HFFc6 (cell line): ENCODE measurements around the gene GRIN3A. TPM values are rescaled to one million over a fixed set of nuclear protein-coding genes. Genes with fewer than 3 reads are reported as not detected.

Experiments used
- DNase-seq: peaks from one replicate; pipeline ENCODE4 v3.0.0-alpha.2; 2018
- H3K27ac Mint-ChIP-seq: 2 replicates; pipeline ENCODE4 v1.8.0; 2020; ENCODE audit warnings: mild to moderate bottlenecking, mixed read lengths
- H3K27me3 Mint-ChIP-seq: 2 replicates; pipeline ENCODE4 v1.8.0; 2021; ENCODE audit warnings: mild to moderate bottlenecking, moderate library complexity, mixed read lengths; ENCODE audit not compliant: insufficient read depth
- H3K36me3 Mint-ChIP-seq: 2 replicates; pipeline ENCODE4 v1.8.0; 2021; ENCODE audit warnings: low read depth, mixed read lengths
- H3K4me1 Mint-ChIP-seq: 2 replicates; pipeline ENCODE4 v1.8.0; 2020; ENCODE audit warnings: low read depth, mixed read lengths
- H3K4me3 Mint-ChIP-seq: 2 replicates; pipeline ENCODE4 v1.8.0; 2020; ENCODE audit warnings: mild to moderate bottlenecking, moderate library complexity, mixed read lengths
- H3K9me3 Mint-ChIP-seq: 2 replicates; pipeline ENCODE4 v1.8.0; 2020; ENCODE audit warnings: mild to moderate bottlenecking, mixed read lengths
- long read RNA-seq: library from polyadenylated mRNA; unstranded; transcript quantifications from one replicate; pipeline ENCODE4 v2.0.0, GENCODE V29; 2019
- total RNA-seq, 6 experiments: library from RNA; stranded (reverse); fragmentation: NEBNext Ultra II Directional; extraction: Animal tissue kit (Norgen Biotek cat#: 25700); gene quantifications; 2 replicates in 1 of 6; 3 replicates in 5 of 6; pipeline ENCODE4 v1.2.3, GENCODE V29; 2021
- TF ChIP-seq, protein P1 (sequence below): fragments of 200-600 bp; sonication (generic); IDR thresholded peaks from 2 replicates; pipeline ENCODE4 v1.5.0; 2021; ENCODE audit warnings: antibody characterized with exemption, mild to moderate bottlenecking

Gene GRIN3A
- not detected for total RNA-seq
- long read RNA-seq: 0 reads

DNA sequence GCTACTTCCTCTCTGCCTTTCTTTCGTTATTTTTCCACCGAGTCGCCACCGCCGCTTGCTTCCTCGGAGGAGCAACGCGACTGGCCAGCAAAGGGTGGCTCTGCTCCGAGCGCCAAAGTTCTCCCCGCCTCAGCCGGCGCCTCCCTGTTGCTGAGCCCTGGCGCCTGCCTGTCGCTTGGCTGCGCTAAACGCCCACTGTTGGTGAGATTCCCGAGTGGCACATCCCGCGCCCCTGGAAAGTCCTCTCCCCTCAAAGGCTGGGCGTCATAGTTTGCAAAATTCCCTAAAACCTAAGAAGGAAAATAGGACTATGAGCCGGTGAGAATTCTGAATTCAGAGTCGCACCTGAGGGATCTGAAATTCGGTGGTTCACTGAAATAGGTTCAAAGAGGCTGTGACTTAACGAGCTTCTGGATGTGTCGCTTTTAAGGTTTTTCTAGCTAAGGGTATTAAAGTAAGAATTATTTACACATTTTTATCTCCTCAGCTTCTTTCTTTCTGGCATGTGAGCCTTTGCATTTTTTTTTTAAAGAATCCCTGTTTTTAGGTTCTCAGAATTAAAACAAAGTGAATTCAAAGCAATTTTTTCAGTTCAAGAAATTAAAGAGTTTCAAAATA, at the start of gene GRIN3A:
GRIN3A (minus strand) TSS at position 82 of the 618 bp plus-strand sequence. CDS start 668 bp downstream, outside the sequence.
- Mint-ChIP-seq H3K27ac (no peak within 1 kb of the TSS), H3K4me1 (no peaks in the 10 kb centered on the region), H3K36me3 (peaks cover 4% of the 10 kb centered on the region; the same call in 1 of the 2 replicates), H3K9me3 (peaks cover 21% of the 10 kb centered on the region), H3K4me3 (no peak within 1 kb of the TSS), H3K27me3 (peaks cover 3% of the 10 kb centered on the region)
- TF ChIP-seq, protein P1, sequence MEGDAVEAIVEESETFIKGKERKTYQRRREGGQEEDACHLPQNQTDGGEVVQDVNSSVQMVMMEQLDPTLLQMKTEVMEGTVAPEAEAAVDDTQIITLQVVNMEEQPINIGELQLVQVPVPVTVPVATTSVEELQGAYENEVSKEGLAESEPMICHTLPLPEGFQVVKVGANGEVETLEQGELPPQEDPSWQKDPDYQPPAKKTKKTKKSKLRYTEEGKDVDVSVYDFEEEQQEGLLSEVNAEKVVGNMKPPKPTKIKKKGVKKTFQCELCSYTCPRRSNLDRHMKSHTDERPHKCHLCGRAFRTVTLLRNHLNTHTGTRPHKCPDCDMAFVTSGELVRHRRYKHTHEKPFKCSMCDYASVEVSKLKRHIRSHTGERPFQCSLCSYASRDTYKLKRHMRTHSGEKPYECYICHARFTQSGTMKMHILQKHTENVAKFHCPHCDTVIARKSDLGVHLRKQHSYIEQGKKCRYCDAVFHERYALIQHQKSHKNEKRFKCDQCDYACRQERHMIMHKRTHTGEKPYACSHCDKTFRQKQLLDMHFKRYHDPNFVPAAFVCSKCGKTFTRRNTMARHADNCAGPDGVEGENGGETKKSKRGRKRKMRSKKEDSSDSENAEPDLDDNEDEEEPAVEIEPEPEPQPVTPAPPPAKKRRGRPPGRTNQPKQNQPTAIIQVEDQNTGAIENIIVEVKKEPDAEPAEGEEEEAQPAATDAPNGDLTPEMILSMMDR: no peak
- no peak for DNase-seq

DNA sequence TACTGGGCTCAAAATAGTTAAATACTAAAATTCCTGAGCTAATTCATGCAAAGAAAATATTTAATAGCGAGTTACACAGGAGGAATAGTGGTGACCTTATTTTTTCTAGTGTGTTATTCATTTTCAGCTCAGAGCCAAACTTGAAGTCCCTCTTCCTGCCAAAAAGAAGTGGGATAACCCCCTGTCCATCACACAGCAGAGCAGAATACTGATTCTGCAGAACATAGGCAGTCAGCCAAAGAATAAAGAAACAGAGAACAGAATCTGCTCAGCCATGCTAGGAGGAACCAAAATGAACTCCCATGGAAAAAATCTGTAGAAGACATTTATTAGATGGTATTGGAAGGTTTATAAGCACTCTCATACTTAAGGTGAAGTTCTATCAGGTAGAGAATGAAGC, 49.4 kb upstream of the GRIN3A start:
- H3K27me3 Mint-ChIP-seq: no peaks in the 10 kb centered on the region
- TF ChIP-seq, protein P1: no peak
- H3K4me3 Mint-ChIP-seq: no peak overlapping the region
- no peak for DNase-seq
- no peaks in the 10 kb centered on the region for H3K4me1 Mint-ChIP-seq
- peaks cover 13% of the 10 kb centered on the region for H3K9me3 Mint-ChIP-seq
- no peaks in the 10 kb centered on the region for H3K36me3 Mint-ChIP-seq
- no peak overlapping the region for H3K27ac Mint-ChIP-seq

DNA sequence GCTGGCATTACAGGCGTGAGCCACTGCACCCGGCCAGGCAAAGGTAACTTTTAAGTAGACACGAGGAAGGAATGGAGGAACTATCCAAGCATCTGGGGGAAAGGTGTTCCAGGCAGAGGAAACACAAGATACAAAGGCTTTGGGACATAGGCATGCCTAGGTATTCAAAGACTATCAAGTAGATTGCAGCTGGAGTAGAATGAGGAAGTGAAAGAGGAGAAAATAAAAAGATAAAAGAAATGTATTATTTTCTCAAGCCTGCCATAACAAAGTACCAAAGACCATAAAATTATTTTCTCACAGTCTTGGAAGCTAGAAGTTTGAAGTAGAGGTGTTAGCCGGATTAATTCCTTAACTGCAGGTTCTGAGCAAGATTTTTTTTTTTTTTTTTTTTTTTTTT, 39.9 kb upstream of the GRIN3A start:
- H3K9me3 Mint-ChIP-seq: peaks cover 15% of the 10 kb centered on the region
- TF ChIP-seq, protein P1: no peak
- no peak overlapping the region for H3K4me3 Mint-ChIP-seq
- H3K27ac Mint-ChIP-seq: no peak overlapping the region
- no peak for DNase-seq
- H3K36me3 Mint-ChIP-seq: no peaks in the 10 kb centered on the region
- H3K4me1 Mint-ChIP-seq: no peaks in the 10 kb centered on the region
- H3K27me3 Mint-ChIP-seq: no peaks in the 10 kb centered on the region

DNA sequence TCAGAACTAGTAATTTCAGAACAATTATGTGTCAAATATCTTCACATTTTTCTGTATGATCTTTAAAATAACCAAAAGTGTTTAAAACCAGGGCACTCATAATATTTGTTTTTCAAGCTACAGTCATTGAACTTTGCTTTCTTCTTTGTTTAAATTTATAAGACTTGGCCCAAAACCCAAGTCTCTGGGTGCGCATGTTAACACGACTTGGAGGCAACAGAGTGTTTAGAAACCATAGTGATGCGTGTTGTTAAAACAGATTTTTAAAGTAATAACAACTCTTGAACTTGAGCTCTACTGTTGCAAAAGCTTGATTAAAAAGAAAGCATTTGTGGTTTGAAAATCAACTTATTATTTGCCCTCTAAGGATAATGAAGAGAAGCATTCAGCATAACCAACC, 26.0 kb upstream of the GRIN3A start:
- H3K27me3 Mint-ChIP-seq: no peaks in the 10 kb centered on the region
- DNase-seq: no peak
- H3K4me1 Mint-ChIP-seq: no peaks in the 10 kb centered on the region
- no peak overlapping the region for H3K4me3 Mint-ChIP-seq
- H3K36me3 Mint-ChIP-seq: peaks cover 4% of the 10 kb centered on the region; the same call in 1 of the 2 replicates
- H3K27ac Mint-ChIP-seq: no peak overlapping the region
- TF ChIP-seq, protein P1: no peak
- peaks cover 18% of the 10 kb centered on the region for H3K9me3 Mint-ChIP-seq

DNA sequence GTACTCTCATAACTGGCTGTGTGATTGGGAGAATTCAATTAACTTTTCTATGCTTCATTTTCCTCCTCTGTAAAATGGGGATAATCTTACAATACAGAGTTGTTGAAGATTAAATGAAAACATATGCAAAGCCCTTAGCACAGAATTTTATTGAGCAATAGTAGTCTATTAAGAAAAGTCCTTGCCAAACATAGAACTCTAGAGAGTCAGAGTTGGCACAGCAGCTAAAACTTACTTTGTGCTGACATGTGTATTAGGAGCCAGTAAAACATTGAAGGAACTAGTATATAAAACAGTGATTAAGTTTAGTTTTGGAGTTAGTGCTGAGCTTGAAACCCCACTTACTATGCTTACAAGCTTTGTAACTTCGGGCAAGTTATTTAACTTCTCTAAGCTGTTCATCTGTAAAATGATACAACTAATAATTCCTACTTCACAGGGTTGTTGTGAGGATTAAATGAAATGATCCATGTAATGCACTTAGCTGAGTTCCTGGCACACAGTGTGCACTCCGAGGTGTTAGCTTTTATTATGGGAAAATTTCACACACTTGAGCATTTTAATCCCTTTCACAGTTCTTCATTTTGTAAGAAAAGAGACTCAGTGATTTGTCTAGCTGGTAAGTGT, 20.0 kb upstream of the GRIN3A start:
- TF ChIP-seq, protein P1: no peak
- no peaks in the 10 kb centered on the region for H3K4me1 Mint-ChIP-seq
- peaks cover 13% of the 10 kb centered on the region for H3K9me3 Mint-ChIP-seq
- H3K27me3 Mint-ChIP-seq: no peaks in the 10 kb centered on the region
- no peak overlapping the region for H3K4me3 Mint-ChIP-seq
- H3K36me3 Mint-ChIP-seq: no peaks in the 10 kb centered on the region
- no peak overlapping the region for H3K27ac Mint-ChIP-seq
- no peak for DNase-seq
